ENCODE data around the gene SYNPO2. TPM values are rescaled to one million over a fixed set of nuclear protein-coding genes. Genes with fewer than 3 reads are reported as not detected.

Gene SYNPO2
- total and polyA plus RNA-seq, 2 of the 8 experiments (the other 6 are each of a cell fraction or from before 2014, with no cell fraction given), result 0.50 to 4.2 TPM

GRCh38 chr4:118917582-118917981 lies 28.9 kb downstream of the SYNPO2 start:
- DNase-seq (ENCODE audit: low read depth in 1 of 2, low spot score in 2 of 2) (no peak), FAIRE-seq (no peak)
- Histone ChIP-seq H4K91ac (replicated peaks; ENCODE audit: insufficient read length, low read length) (no peak overlapping the region), H3K18ac (ENCODE audit: extremely low read depth, low read length) (no peak overlapping the region), H3K4me1 (replicated peaks in 1 of 4; ENCODE audit: control insufficient read depth in 3 of 4, insufficient read depth in 4 of 4, low read length in 3 of 4) (no peaks in the 10 kb centered on the region), H2BK20ac (ENCODE audit: low read length) (no peak overlapping the region), H3K4me2 (ENCODE audit: insufficient read depth in 1 of 2, low read depth in 2 of 2, low read length in 2 of 2) (no peak overlapping the region), H3K27me3 (replicated peaks in 1 of 4; ENCODE audit: control insufficient read depth in 3 of 4, extremely low read depth in 1 of 4, insufficient read depth in 3 of 4, low read length in 3 of 4) (no peaks in the 10 kb centered on the region), H3K9ac (replicated peaks in 1 of 4; ENCODE audit: extremely low read depth in 1 of 4, low read depth in 3 of 4, low read length in 3 of 4) (no peak overlapping the region), H3K79me1 (ENCODE audit: low read depth, low read length) (no peaks in the 10 kb centered on the region), H3K27ac (ENCODE audit: low read depth, low read length) (no peak overlapping the region), H2BK120ac (replicated peaks; ENCODE audit: low read depth, low read length) (no peak overlapping the region), H3K56ac (replicated peaks; ENCODE audit: insufficient read length, low read depth, low read length) (no peak overlapping the region), H4K5ac (ENCODE audit: insufficient read length, low read depth, low read length) (no peak overlapping the region), H3K14ac (ENCODE audit: insufficient read length) (no peak overlapping the region), H3K4me3 (ENCODE audit: extremely low read depth in 1 of 4, insufficient read depth in 2 of 4, low read depth in 3 of 4, low read length in 4 of 4) (no peak overlapping the region), H4K8ac (ENCODE audit: extremely low read depth, insufficient read depth, low read length) (no peak overlapping the region), H3K4ac (replicated peaks; ENCODE audit: insufficient read length, low read depth, low read length) (no peak overlapping the region), H2AK5ac (ENCODE audit: low read depth, low read length) (no peak overlapping the region), H3K23ac (ENCODE audit: insufficient read length) (no peak overlapping the region), H2BK15ac (ENCODE audit: low read length) (no peak overlapping the region), H4K20me1 (replicated peaks in 1 of 2; ENCODE audit: control insufficient read depth in 1 of 2, insufficient read depth in 2 of 2, low read length in 2 of 2) (no peaks in the 10 kb centered on the region), H3K9me3 (ENCODE audit: insufficient read depth in 2 of 2, low read depth in 1 of 2, low read length in 1 of 2) (no peaks in the 10 kb centered on the region), H3K36me3 (ENCODE audit: control insufficient read depth in 2 of 4, insufficient read depth in 4 of 4, low read length in 3 of 4) (no peaks in the 10 kb centered on the region), H3K79me2 (ENCODE audit: control insufficient read depth in 1 of 2, insufficient read depth in 2 of 2, low read length in 2 of 2) (no peaks in the 10 kb centered on the region), H2BK5ac (ENCODE audit: low read depth, low read length) (no peak overlapping the region), H3K23me2 (ENCODE audit: low read depth, low read length) (no peaks in the 10 kb centered on the region; the same call in 1 of the 2 replicates), H2BK12ac (ENCODE audit: low read depth, low read length) (no peak overlapping the region), H2AFZ (ENCODE audit: low read length) (no peak overlapping the region)
- POLR2A ChIA-PET (ENCODE audit: partially characterized antibody), result interaction anchor here (0.7 kb wide), 1 partner anchor 537 kb away, joined by 3 read pairs; no protein-coding TSS in a partner anchor
- CTCF ChIA-PET (ENCODE audit: partially characterized antibody), result interaction anchor here (0.7 to 1.0 kb wide), 2 partner anchors 11 to 91 kb away, joined by 3 to 4 read pairs; no protein-coding TSS in a partner anchor
- TF ChIP-seq ASH2L (IDR thresholded peaks at IDR 0.05; ENCODE audit: low read length) (no peak), CHD1 (IDR thresholded peaks at IDR 0.05; ENCODE audit: low read depth, low read length) (no peak), EGR1 (IDR thresholded peaks at IDR 0.05; ENCODE audit: borderline replicate concordance, low read depth, low read length) (no peak)
- WGBS, 2 experiments (ENCODE audit: extremely low coverage in 1 of 2, insufficient coverage in 1 of 2, insufficient read length in 1 of 2, insufficient replicate concordance in 2 of 2, low coverage in 1 of 2, low lambda C conversion rate in 2 of 2, missing lambda C conversion rate in 1 of 2), result 76% methylated on average over 2 of the region's 2 CpGs; no CpG with 5 or more reads in 1 of the 2 experiments

All from H1 (cell line).